SK-N-SH treated with all-trans-retinoic acid at 6 μM for 48 hours (cell line): Measurements from ENCODE around the gene CTNND2.

ENCODE experiments used
- GLIS3 ChIP-seq: fragments of 250-450 bp; sonication (Bioruptor Pico); IDR thresholded peaks from 2 replicates; pipeline ENCODE4 v1.5.0; 2020; ENCODE audit warnings: mild to moderate bottlenecking, moderate library complexity
- PATZ1 ChIP-seq: fragments of 250-450 bp; sonication (Bioruptor Pico); IDR thresholded peaks from 2 replicates; pipeline ENCODE4 v1.8.0; 2020; ENCODE audit warnings: mild to moderate bottlenecking, moderate library complexity, borderline replicate concordance
- RARB ChIP-seq: fragments of 250-450 bp; sonication (Bioruptor Pico); IDR thresholded peaks from 2 replicates; pipeline ENCODE4 v1.8.0; 2021; ENCODE audit warnings: mild to moderate bottlenecking, moderate library complexity
- SNAI2 ChIP-seq: fragments of 250-450 bp; sonication (Bioruptor Pico); IDR thresholded peaks from 2 replicates; pipeline ENCODE4 v1.5.0; 2020; ENCODE audit warnings: mild to moderate bottlenecking, moderate library complexity

GRCh38 chr5:11468334-11469039 lies 435.8 kb downstream of the CTNND2 start:
- no peak for TF ChIP-seq PATZ1
- no peak for TF ChIP-seq RARB (CRISPR knock-in tag)
- TF ChIP-seq SNAI2 (CRISPR knock-in tag), result no peak
- no peak for TF ChIP-seq GLIS3
